ENCODE measurements around the gene NEURL1. TPM values are rescaled to one million over a fixed set of nuclear protein-coding genes. Genes with fewer than 3 reads are reported as not detected.
"Not testable (repeated sequence)": the region's sequence is repeated elsewhere in the genome, so short reads cannot be mapped to it uniquely, and the experiment has no call there.

NEURL1 gene
- total RNA-seq, 2 experiments from 2014 or later, result 1.1 TPM

GRCh38 chr10:103608056-103608455 is 114.6 kb downstream of the NEURL1 start:
- CTCF ChIA-PET; POLR2A ChIA-PET; H3K27me3 Mint-ChIP-seq (ENCODE audit: low read depth); H3K9me3 Mint-ChIP-seq (ENCODE audit: insufficient read depth); H3K4me3 Mint-ChIP-seq; DNase-seq; ATAC-seq; H3K36me3 Mint-ChIP-seq (ENCODE audit: low read depth); H3K27ac Mint-ChIP-seq; H3K4me1 Mint-ChIP-seq (ENCODE audit: low read depth): not testable (repeated sequence)

DNA sequence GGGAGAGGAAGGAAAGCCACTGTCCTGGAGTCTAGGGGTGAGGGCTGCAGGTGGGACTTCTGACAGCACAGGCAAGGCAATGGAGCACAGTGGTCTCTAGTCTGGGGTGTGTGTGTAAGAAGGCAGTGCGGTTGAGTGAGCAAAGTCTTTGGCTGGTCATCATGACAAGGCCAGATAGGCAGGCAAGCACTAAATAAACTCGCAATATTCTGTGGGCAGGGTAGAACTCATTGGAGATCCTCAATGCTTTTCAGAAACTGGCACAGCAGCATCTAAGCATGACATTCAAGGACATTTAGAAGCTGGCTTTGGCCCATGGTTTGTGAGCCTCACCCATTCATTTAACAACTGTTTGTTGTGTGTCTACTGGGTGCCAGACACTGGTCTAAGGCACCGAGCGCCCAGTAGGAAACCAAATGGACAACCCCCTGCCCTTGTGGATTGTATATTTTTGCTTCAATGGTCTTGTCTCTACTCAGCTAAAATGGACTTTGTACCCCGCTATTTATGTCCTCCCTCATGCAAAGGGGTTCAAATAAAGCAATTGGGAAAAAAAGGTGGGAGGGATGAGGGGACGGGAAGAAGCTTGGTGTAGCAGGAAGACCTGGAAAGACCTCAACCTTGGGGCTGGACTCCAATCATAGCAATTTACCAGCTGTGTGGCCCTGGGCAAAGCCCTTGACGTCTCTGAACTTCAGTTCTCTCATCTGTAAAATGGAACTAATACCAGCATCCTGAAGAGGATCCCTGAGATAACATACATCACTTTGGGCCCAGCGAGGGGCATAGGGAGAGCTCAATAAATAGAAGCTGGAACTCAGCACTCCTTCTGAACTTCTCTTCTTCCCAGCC is 116.0 kb downstream of the NEURL1 start:
- Mint-ChIP-seq H3K27me3 (ENCODE audit: low read depth) (no peaks in the 10 kb centered on the region), H3K36me3 (ENCODE audit: low read depth) (peaks cover 3% of the 10 kb centered on the region), H3K9me3 (ENCODE audit: insufficient read depth) (no peaks in the 10 kb centered on the region), H3K4me1 (ENCODE audit: low read depth) (no peaks in the 10 kb centered on the region), H3K27ac (no peak overlapping the region), H3K4me3 (no peak overlapping the region)
- CTCF ChIA-PET, result interaction anchor here (3.9 kb wide), 1 partner anchor 76 kb away, joined by 22 read pairs; no protein-coding TSS in a partner anchor
- POLR2A ChIA-PET, result no interaction called here
- no peak for DNase-seq
- ATAC-seq, result no peak

GRCh38 chr10:103610083-103610472 is 116.6 kb downstream of the NEURL1 start:
- no peaks in the 10 kb centered on the region for H3K27me3 Mint-ChIP-seq (ENCODE audit: low read depth)
- POLR2A ChIA-PET, result no interaction called here
- no peak overlapping the region for H3K4me3 Mint-ChIP-seq
- ATAC-seq (no peak), DNase-seq (no peak)
- H3K4me1 Mint-ChIP-seq (ENCODE audit: low read depth), result no peaks in the 10 kb centered on the region
- CTCF ChIA-PET, result interaction anchor here (3.9 kb wide), 1 partner anchor 76 kb away, joined by 22 read pairs; no protein-coding TSS in a partner anchor
- no peaks in the 10 kb centered on the region for H3K9me3 Mint-ChIP-seq (ENCODE audit: insufficient read depth)
- H3K27ac Mint-ChIP-seq, result no peak overlapping the region
- peaks cover 3% of the 10 kb centered on the region for H3K36me3 Mint-ChIP-seq (ENCODE audit: low read depth)

DNA sequence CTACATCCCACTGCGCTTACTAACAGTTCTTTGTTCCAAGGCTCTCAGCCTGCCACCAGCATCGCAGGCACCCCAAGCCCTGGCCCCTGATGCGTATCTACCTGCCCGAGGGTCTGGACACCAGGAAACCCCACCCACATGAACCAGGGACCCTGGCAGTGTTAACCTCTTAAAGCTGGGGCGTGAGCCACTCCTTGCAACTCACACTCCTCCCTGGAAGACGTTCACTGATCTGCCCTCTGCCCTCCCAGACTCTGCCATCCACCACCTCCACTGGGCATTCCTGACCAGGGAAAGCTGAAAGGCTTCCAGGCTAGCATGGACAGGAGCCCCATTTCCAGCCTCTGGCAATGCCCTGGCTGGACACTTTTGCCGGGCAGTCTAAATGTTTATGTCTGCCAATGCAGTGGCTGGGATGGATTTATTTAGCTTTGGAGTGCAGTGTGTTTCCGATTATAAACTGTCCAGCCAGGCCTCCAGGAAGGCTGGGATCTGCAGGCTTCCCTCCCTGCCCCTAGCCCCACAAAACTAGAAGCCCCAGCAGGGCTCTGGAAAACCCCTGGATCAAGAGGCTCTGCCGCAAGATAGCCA is 117.5 kb downstream of the NEURL1 start:
- no peaks in the 10 kb centered on the region for H3K9me3 Mint-ChIP-seq (ENCODE audit: insufficient read depth)
- ChIA-PET POLR2A (no interaction called here), CTCF (interaction anchor here (3.9 kb wide), 1 partner anchor 75 kb away, joined by 22 read pairs; no protein-coding TSS in a partner anchor)
- H3K27me3 Mint-ChIP-seq (ENCODE audit: low read depth), result no peaks in the 10 kb centered on the region
- no peaks in the 10 kb centered on the region for H3K4me1 Mint-ChIP-seq (ENCODE audit: low read depth)
- no peak overlapping the region for H3K27ac Mint-ChIP-seq
- no peak for DNase-seq
- peaks cover 3% of the 10 kb centered on the region for H3K36me3 Mint-ChIP-seq (ENCODE audit: low read depth)
- no peak overlapping the region for H3K4me3 Mint-ChIP-seq
- no peak for ATAC-seq

DNA sequence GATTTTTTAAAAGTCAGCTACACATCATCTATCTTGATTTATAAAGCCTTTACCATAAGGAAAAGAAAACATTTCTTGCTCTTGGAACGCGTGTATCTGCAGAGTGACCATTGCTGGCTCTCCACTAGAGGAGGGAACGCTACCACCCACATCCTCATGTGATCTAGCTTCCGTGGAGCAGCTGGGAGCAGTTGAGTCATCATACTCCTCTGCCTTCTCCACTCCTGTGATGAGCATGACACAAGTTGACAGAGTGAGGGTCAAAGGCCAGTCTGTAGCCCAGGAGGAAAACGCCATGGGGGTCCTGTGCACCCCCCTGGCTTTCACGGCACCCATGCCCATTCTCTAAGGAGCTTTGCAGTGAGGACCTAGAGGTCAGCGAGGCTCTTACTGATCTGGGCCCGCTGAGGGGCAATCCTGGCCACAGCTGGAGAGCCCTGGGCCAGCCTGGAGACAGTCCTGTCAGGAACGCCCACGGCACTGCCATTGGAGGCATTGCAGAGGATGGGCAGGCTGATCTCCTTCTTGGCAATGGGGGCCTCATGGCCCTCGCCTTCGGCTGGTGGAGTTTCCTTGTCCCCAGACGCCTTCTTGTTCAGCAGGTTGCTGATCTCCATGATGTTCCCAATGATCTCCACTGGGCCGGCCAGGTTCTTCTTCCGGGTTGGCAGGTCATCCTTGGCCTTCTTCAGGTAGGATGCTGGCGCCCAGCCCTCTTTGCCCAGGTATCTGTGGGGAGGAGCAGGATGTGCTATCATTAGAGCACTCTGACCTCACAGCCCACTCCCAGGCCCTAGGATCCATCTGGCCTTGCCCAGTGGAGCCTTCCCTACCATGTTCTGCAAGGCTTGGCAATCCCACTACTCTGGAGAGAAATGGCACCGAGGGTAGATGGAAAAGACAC is 119.2 kb downstream of the NEURL1 start:
- Mint-ChIP-seq H3K27ac (no peak overlapping the region), H3K27me3 (ENCODE audit: low read depth) (no peaks in the 10 kb centered on the region), H3K9me3 (ENCODE audit: insufficient read depth) (no peaks in the 10 kb centered on the region), H3K36me3 (ENCODE audit: low read depth) (peaks cover 3% of the 10 kb centered on the region), H3K4me1 (ENCODE audit: low read depth) (no peaks in the 10 kb centered on the region), H3K4me3 (no peak overlapping the region)
- ATAC-seq (no peak), DNase-seq (no peak)
- POLR2A ChIA-PET, result no interaction called here
- CTCF ChIA-PET, result interaction anchor here (0.9 to 3.9 kb wide), 2 partner anchors 23 to 73 kb away, joined by 3 to 22 read pairs; no protein-coding TSS in a partner anchor

GRCh38 chr10:103613616-103614015 is 120.1 kb downstream of the NEURL1 start:
- no peaks in the 10 kb centered on the region for H3K4me1 Mint-ChIP-seq (ENCODE audit: low read depth)
- ChIA-PET POLR2A (no interaction called here), CTCF (interaction anchor here (1.2 to 2.3 kb wide), 3 partner anchors 9 to 99 kb away, joined by 3 to 8 read pairs (median 5); no protein-coding TSS in a partner anchor)
- no peaks in the 10 kb centered on the region for H3K27me3 Mint-ChIP-seq (ENCODE audit: low read depth)
- no peak overlapping the region for H3K4me3 Mint-ChIP-seq
- H3K27ac Mint-ChIP-seq, result no peak overlapping the region
- H3K36me3 Mint-ChIP-seq (ENCODE audit: low read depth), result peaks cover 3% of the 10 kb centered on the region
- no peaks in the 10 kb centered on the region for H3K9me3 Mint-ChIP-seq (ENCODE audit: insufficient read depth)
- ATAC-seq (no peak), DNase-seq (no peak)

DNA sequence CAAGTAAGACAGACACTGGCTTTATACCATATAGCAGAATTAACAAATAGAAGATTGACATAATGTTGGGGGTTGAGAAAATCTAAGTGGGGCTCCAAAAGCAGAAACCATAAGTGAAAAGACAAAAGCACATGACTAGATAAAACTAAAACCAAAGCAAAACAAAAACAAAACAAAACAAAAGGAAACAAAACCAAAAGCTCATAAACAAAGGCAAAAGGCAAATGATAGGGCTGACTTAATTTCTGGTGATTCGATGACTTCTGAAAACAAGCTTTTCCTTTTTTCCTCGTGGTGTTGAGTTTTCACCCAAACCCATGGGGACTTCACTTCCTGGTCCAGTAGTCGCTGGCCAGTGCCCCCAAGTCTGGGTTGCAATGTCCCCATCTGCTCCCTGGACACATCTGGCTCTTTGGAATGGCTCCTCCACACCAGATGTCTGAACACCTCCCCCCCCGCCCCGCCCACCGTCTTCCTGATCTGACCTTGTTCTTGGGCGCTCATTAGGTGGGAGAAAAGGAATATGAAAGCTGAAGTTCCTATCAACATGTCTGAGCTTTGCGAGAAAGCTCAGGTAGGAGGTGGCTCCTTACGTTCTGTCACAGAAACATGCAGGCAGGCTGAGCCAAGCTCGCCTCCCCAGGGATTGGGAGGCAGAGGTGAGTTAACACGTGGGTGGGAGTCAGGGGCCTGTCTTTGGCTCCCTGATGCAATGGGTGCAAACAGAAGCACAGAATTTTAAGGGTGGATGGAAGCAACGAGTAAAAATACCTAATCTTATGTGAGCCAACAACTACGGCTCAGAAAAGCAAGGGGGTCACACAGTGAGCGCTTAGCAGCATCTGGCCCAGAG is 121.0 kb downstream of the NEURL1 start:
- DNase-seq (no peak), ATAC-seq (no peak)
- CTCF ChIA-PET, result interaction anchor here (1.2 to 2.3 kb wide), 3 partner anchors 10 to 98 kb away, joined by 3 to 8 read pairs (median 5); no protein-coding TSS in a partner anchor
- no peaks in the 10 kb centered on the region for H3K4me1 Mint-ChIP-seq (ENCODE audit: low read depth)
- no peaks in the 10 kb centered on the region for H3K36me3 Mint-ChIP-seq (ENCODE audit: low read depth)
- H3K4me3 Mint-ChIP-seq, result no peak overlapping the region
- POLR2A ChIA-PET, result interaction anchor here (0.6 kb wide), 1 partner anchor 112 kb away, joined by 3 read pairs; no protein-coding TSS in a partner anchor
- no peak overlapping the region for H3K27ac Mint-ChIP-seq
- no peaks in the 10 kb centered on the region for H3K9me3 Mint-ChIP-seq (ENCODE audit: insufficient read depth)
- no peaks in the 10 kb centered on the region for H3K27me3 Mint-ChIP-seq (ENCODE audit: low read depth)

DNA sequence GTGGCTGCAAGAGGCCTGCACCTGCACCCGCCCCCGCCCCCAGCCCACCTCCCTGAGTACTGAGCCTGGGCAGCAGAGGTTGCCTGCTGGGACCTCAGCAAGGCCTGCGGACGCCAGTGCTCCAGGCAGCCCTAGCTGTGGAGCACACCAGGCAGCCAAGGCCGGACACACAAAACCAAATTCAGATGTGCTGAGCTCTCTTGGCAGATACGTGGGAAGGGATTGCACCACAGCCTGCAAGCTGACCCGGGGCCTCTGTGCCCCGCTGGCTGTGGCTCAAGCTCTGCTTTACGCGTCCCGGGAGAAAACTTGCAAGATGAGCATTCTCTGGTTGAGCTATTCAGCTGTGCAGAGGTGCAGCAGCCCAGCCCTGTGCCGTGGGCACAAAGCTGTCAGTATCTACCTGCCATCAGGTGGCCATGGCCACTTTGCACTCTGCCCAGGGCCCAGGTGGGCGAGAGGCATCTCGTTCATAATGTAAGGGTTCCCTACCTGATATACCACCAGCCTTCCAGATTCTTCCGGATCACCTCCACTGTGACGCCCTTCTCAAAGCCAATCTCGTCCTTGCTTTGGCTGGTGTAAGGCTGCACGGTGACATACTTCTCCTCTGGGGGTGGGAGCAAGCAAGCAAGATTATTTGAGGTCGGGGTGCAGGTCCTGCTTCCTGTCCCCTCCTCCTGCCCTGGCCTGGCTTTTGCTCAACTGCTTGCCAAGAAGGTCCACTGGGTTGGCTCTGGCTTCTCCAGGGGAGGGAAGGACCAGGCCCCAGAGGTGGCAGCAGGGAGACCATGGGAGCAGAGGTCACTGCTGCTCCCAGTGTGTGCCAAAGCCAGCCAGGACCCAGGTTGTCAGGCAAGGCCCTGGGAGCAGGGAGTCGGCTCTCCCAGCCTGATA is 123.4 kb downstream of the NEURL1 start:
- Mint-ChIP-seq H3K9me3 (ENCODE audit: insufficient read depth) (no peaks in the 10 kb centered on the region), H3K4me1 (ENCODE audit: low read depth) (no peaks in the 10 kb centered on the region), H3K4me3 (no peak overlapping the region), H3K27me3 (ENCODE audit: low read depth) (no peaks in the 10 kb centered on the region), H3K36me3 (ENCODE audit: low read depth) (no peaks in the 10 kb centered on the region), H3K27ac (no peak overlapping the region)
- DNase-seq, result no peak
- ATAC-seq, result no peak
- ChIA-PET POLR2A (no interaction called here), CTCF (no interaction called here)

GRCh38 chr10:103617602-103618385 is 124.3 kb downstream of the NEURL1 start:
- Mint-ChIP-seq H3K4me3 (no peak overlapping the region), H3K36me3 (ENCODE audit: low read depth) (no peaks in the 10 kb centered on the region), H3K9me3 (ENCODE audit: insufficient read depth) (no peaks in the 10 kb centered on the region), H3K27me3 (ENCODE audit: low read depth) (no peaks in the 10 kb centered on the region), H3K4me1 (ENCODE audit: low read depth) (no peaks in the 10 kb centered on the region), H3K27ac (no peak overlapping the region)
- ATAC-seq, result no peak
- no peak for DNase-seq
- POLR2A ChIA-PET, result no interaction called here
- CTCF ChIA-PET, result interaction anchor here (1.6 kb wide), 1 partner anchor 68 kb away, joined by 5 read pairs; no protein-coding TSS in a partner anchor
